ENCODE data around the gene POU2AF2. TPM values are rescaled to one million over a fixed set of nuclear protein-coding genes. Genes with fewer than 3 reads are reported as not detected.
A peak's percentile ranks its signal among the peaks of the same experiment; 100 is the strongest.

POU2AF2 gene
- total RNA-seq, 1 experiment from 2014 or later: not detected

GRCh38 chr11:111305876-111306275 lies 60.4 kb downstream of the POU2AF2 start:
- DNase-seq: peak; percentile 95
- H3K9ac ChIP-seq (ENCODE audit: low read length): no peak overlapping the region

GRCh38 chr11:111306321-111306720 lies 60.8 kb downstream of the POU2AF2 start:
- Histone ChIP-seq H2AFZ (ENCODE audit: low read length) (no peak overlapping the region), H3K27ac (ENCODE audit: low read length) (no peak overlapping the region), H3K9me3 (ENCODE audit: low read length) (no peaks in the 10 kb centered on the region)

More at GRCh38 chr11:111305876-111306275, 60.4 kb downstream of the POU2AF2 start:
- no peak overlapping the region for H2AFZ ChIP-seq (ENCODE audit: low read length)
- H3K9me2 ChIP-seq (replicated peaks; ENCODE audit: insufficient read depth, low read length): no peaks in the 10 kb centered on the region
- H3K79me2 ChIP-seq (ENCODE audit: low read length): no peaks in the 10 kb centered on the region
- no peak overlapping the region for H3K4me3 ChIP-seq (ENCODE audit: low read length)
- H3K27me3 ChIP-seq (ENCODE audit: low read length): no peaks in the 10 kb centered on the region; the same call in 1 of the 2 replicates
- no peaks in the 10 kb centered on the region for H3K9me3 ChIP-seq (ENCODE audit: low read length)
- H4K20me1 ChIP-seq (ENCODE audit: insufficient read depth, low read depth, low read length): peaks cover 19% of the 10 kb centered on the region; the same call in 1 of the 2 replicates
- H3K36me3 ChIP-seq (ENCODE audit: insufficient read depth, low read length): no peaks in the 10 kb centered on the region
- H3K4me1 ChIP-seq (ENCODE audit: low read length): peaks cover 35% of the 10 kb centered on the region
- no peak overlapping the region for H3K27ac ChIP-seq (ENCODE audit: low read length)
- H3K4me2 ChIP-seq (ENCODE audit: low read depth, low read length, poor library complexity, severe bottlenecking): peak overlapping the region; percentile 0

GRCh38 chr11:111307472-111308108 lies 62.1 kb downstream of the POU2AF2 start:
- no peaks in the 10 kb centered on the region for H3K9me2 ChIP-seq (replicated peaks; ENCODE audit: insufficient read depth, low read length)
- no peaks in the 10 kb centered on the region for H3K79me2 ChIP-seq (ENCODE audit: low read length)
- no peak overlapping the region for H3K27ac ChIP-seq (ENCODE audit: low read length)

More at GRCh38 chr11:111306321-111306720, 60.8 kb downstream of the POU2AF2 start:
- no peak overlapping the region for H3K9ac ChIP-seq (ENCODE audit: low read length)
- H3K27me3 ChIP-seq (ENCODE audit: low read length): no peaks in the 10 kb centered on the region; the same call in 1 of the 2 replicates
- peaks cover 15% of the 10 kb centered on the region; the same call in 1 of the 2 replicates for H4K20me1 ChIP-seq (ENCODE audit: insufficient read depth, low read depth, low read length)
- peak overlapping the region; percentile 0 for H3K4me2 ChIP-seq (ENCODE audit: low read depth, low read length, poor library complexity, severe bottlenecking)
- no peak overlapping the region for H3K4me3 ChIP-seq (ENCODE audit: low read length)
- no peaks in the 10 kb centered on the region for H3K79me2 ChIP-seq (ENCODE audit: low read length)
- peaks cover 35% of the 10 kb centered on the region for H3K4me1 ChIP-seq (ENCODE audit: low read length)
- no peaks in the 10 kb centered on the region for H3K36me3 ChIP-seq (ENCODE audit: insufficient read depth, low read length)
- H3K9me2 ChIP-seq (replicated peaks; ENCODE audit: insufficient read depth, low read length): no peaks in the 10 kb centered on the region
- DNase-seq: no peak

GRCh38 chr11:111308140-111308539 lies 62.6 kb downstream of the POU2AF2 start:
- Histone ChIP-seq H3K9me3 (ENCODE audit: low read length) (no peaks in the 10 kb centered on the region), H3K4me1 (ENCODE audit: low read length) (peaks cover 23% of the 10 kb centered on the region), H3K4me2 (ENCODE audit: low read depth, low read length, poor library complexity, severe bottlenecking) (no peak overlapping the region), H4K20me1 (ENCODE audit: insufficient read depth, low read depth, low read length) (peaks cover 8% of the 10 kb centered on the region; the same call in 1 of the 2 replicates), H3K9ac (ENCODE audit: low read length) (no peak overlapping the region), H3K27ac (ENCODE audit: low read length) (no peak overlapping the region), H2AFZ (ENCODE audit: low read length) (no peak overlapping the region), H3K27me3 (ENCODE audit: low read length) (peaks cover 5% of the 10 kb centered on the region; the same call in 1 of the 2 replicates), H3K36me3 (ENCODE audit: insufficient read depth, low read length) (no peaks in the 10 kb centered on the region), H3K79me2 (ENCODE audit: low read length) (no peaks in the 10 kb centered on the region), H3K9me2 (replicated peaks; ENCODE audit: insufficient read depth, low read length) (no peaks in the 10 kb centered on the region), H3K4me3 (ENCODE audit: low read length) (no peak overlapping the region)
- no peak for DNase-seq

More at GRCh38 chr11:111307472-111308108, 62.1 kb downstream of the POU2AF2 start:
- Histone ChIP-seq H4K20me1 (ENCODE audit: insufficient read depth, low read depth, low read length) (peaks cover 8% of the 10 kb centered on the region; the same call in 1 of the 2 replicates), H3K9ac (ENCODE audit: low read length) (no peak overlapping the region), H3K27me3 (ENCODE audit: low read length) (peaks cover 3% of the 10 kb centered on the region; the same call in 1 of the 2 replicates), H3K36me3 (ENCODE audit: insufficient read depth, low read length) (no peaks in the 10 kb centered on the region), H3K9me3 (ENCODE audit: low read length) (no peaks in the 10 kb centered on the region), H3K4me2 (ENCODE audit: low read depth, low read length, poor library complexity, severe bottlenecking) (no peak overlapping the region), H2AFZ (ENCODE audit: low read length) (no peak overlapping the region), H3K4me3 (ENCODE audit: low read length) (no peak overlapping the region), H3K4me1 (ENCODE audit: low read length) (peaks cover 28% of the 10 kb centered on the region)
- DNase-seq: peak; percentile 68

GRCh38 chr11:111309215-111309915 lies 63.8 kb downstream of the POU2AF2 start:
- Histone ChIP-seq H3K9me2 (replicated peaks; ENCODE audit: insufficient read depth, low read length) (no peaks in the 10 kb centered on the region), H3K79me2 (ENCODE audit: low read length) (no peaks in the 10 kb centered on the region), H3K27me3 (ENCODE audit: low read length) (peaks cover 5% of the 10 kb centered on the region; the same call in 1 of the 2 replicates), H3K27ac (ENCODE audit: low read length) (no peak overlapping the region), H4K20me1 (ENCODE audit: insufficient read depth, low read depth, low read length) (peaks cover 8% of the 10 kb centered on the region; the same call in 1 of the 2 replicates), H3K9me3 (ENCODE audit: low read length) (no peaks in the 10 kb centered on the region), H3K4me3 (ENCODE audit: low read length) (no peak overlapping the region), H3K4me2 (ENCODE audit: low read depth, low read length, poor library complexity, severe bottlenecking) (no peak overlapping the region), H3K4me1 (ENCODE audit: low read length) (peaks cover 13% of the 10 kb centered on the region), H3K36me3 (ENCODE audit: insufficient read depth, low read length) (no peaks in the 10 kb centered on the region), H2AFZ (ENCODE audit: low read length) (no peak overlapping the region), H3K9ac (ENCODE audit: low read length) (no peak overlapping the region)
- DNase-seq: peak; percentile 60

- peaks cover 5% of the 10 kb centered on the region; the same call in 1 of the 2 replicates for H3K27me3 ChIP-seq (ENCODE audit: low read length)
Observed at GRCh38 chr11:111310088-111310487, 64.6 kb downstream of the POU2AF2 start.

GRCh38 chr11:111310723-111311122 lies 65.2 kb downstream of the POU2AF2 start:
- Histone ChIP-seq H3K4me3 (ENCODE audit: low read length) (no peak overlapping the region), H3K27me3 (ENCODE audit: low read length) (peaks cover 5% of the 10 kb centered on the region; the same call in 1 of the 2 replicates), H3K9me3 (ENCODE audit: low read length) (no peaks in the 10 kb centered on the region), H3K4me2 (ENCODE audit: low read depth, low read length, poor library complexity, severe bottlenecking) (no peak overlapping the region), H2AFZ (ENCODE audit: low read length) (no peak overlapping the region), H3K27ac (ENCODE audit: low read length) (no peak overlapping the region), H3K36me3 (ENCODE audit: insufficient read depth, low read length) (no peaks in the 10 kb centered on the region), H3K9ac (ENCODE audit: low read length) (no peak overlapping the region), H3K79me2 (ENCODE audit: low read length) (no peaks in the 10 kb centered on the region), H3K4me1 (ENCODE audit: low read length) (peaks cover 9% of the 10 kb centered on the region), H3K9me2 (replicated peaks; ENCODE audit: insufficient read depth, low read length) (no peaks in the 10 kb centered on the region), H4K20me1 (ENCODE audit: insufficient read depth, low read depth, low read length) (no peaks in the 10 kb centered on the region)
- no peak for DNase-seq

More at GRCh38 chr11:111310088-111310487, 64.6 kb downstream of the POU2AF2 start:
- Histone ChIP-seq H3K9ac (ENCODE audit: low read length) (no peak overlapping the region), H3K4me1 (ENCODE audit: low read length) (peaks cover 13% of the 10 kb centered on the region), H3K4me3 (ENCODE audit: low read length) (no peak overlapping the region), H3K27ac (ENCODE audit: low read length) (no peak overlapping the region), H3K79me2 (ENCODE audit: low read length) (no peaks in the 10 kb centered on the region), H4K20me1 (ENCODE audit: insufficient read depth, low read depth, low read length) (peaks cover 4% of the 10 kb centered on the region; the same call in 1 of the 2 replicates), H3K9me3 (ENCODE audit: low read length) (no peaks in the 10 kb centered on the region), H3K9me2 (replicated peaks; ENCODE audit: insufficient read depth, low read length) (no peaks in the 10 kb centered on the region), H3K36me3 (ENCODE audit: insufficient read depth, low read length) (no peaks in the 10 kb centered on the region), H3K4me2 (ENCODE audit: low read depth, low read length, poor library complexity, severe bottlenecking) (no peak overlapping the region), H2AFZ (ENCODE audit: low read length) (no peak overlapping the region)
- no peak for DNase-seq

- Histone ChIP-seq H3K36me3 (ENCODE audit: insufficient read depth, low read length) (no peaks in the 10 kb centered on the region), H4K20me1 (ENCODE audit: insufficient read depth, low read depth, low read length) (no peaks in the 10 kb centered on the region), H3K79me2 (ENCODE audit: low read length) (no peaks in the 10 kb centered on the region), H3K9me3 (ENCODE audit: low read length) (no peaks in the 10 kb centered on the region), H3K27ac (ENCODE audit: low read length) (no peak overlapping the region), H3K9me2 (replicated peaks; ENCODE audit: insufficient read depth, low read length) (no peaks in the 10 kb centered on the region), H3K4me1 (ENCODE audit: low read length) (no peaks in the 10 kb centered on the region), H3K4me3 (ENCODE audit: low read length) (no peak overlapping the region), H3K9ac (ENCODE audit: low read length) (no peak overlapping the region), H2AFZ (ENCODE audit: low read length) (no peak overlapping the region), H3K27me3 (ENCODE audit: low read length) (peaks cover 5% of the 10 kb centered on the region; the same call in 1 of the 2 replicates), H3K4me2 (ENCODE audit: low read depth, low read length, poor library complexity, severe bottlenecking) (no peak overlapping the region)
- no peak for DNase-seq
Observed at GRCh38 chr11:111312076-111312475, 66.6 kb downstream of the POU2AF2 start.

Measured in Karpas-422 (cell line).